Chondrocyte (in vitro differentiated cells): ENCODE results near the gene GSS. TPM values are rescaled to one million over a fixed set of nuclear protein-coding genes. Genes with fewer than 3 reads are reported as not detected.

Source experiments
- DNase-seq: peaks from one replicate; pipeline ENCODE4 v3.0.0; 2021; ENCODE audit warnings: mixed read lengths, low spot score
- H3K27ac Mint-ChIP-seq: one replicate; pipeline ENCODE4 v1.8.0; 2021; ENCODE audit warnings: mild to moderate bottlenecking, moderate library complexity, mixed read lengths; ENCODE audit not compliant: unreplicated experiment
- H3K27me3 Mint-ChIP-seq: 2 replicates; pipeline ENCODE4 v1.8.0; 2021; ENCODE audit warnings: low read depth, mixed read lengths
- H3K36me3 Mint-ChIP-seq: 2 replicates; pipeline ENCODE4 v1.8.0; 2021; ENCODE audit warnings: low read depth, mixed read lengths
- H3K4me1 Mint-ChIP-seq: 2 replicates; pipeline ENCODE4 v1.8.0; 2021; ENCODE audit warnings: low read depth, mild to moderate bottlenecking, mixed read lengths
- H3K4me3 Mint-ChIP-seq: one replicate; pipeline ENCODE4 v1.8.0; 2021; ENCODE audit warnings: mild to moderate bottlenecking, moderate library complexity, mixed read lengths; ENCODE audit not compliant: unreplicated experiment
- H3K9me3 Mint-ChIP-seq: 2 replicates; pipeline ENCODE4 v1.8.0; 2021; ENCODE audit warnings: low read depth, mixed read lengths
- total RNA-seq: library from RNA; stranded (reverse); gene quantifications from 3 replicates; pipeline ENCODE4 v1.2.1, GENCODE V29; 2021
- TF ChIP-seq, protein P1 (sequence below): fragments of 200-600 bp; sonication (generic); IDR thresholded peaks from 2 replicates; pipeline ENCODE4 v1.5.0; 2021; ENCODE audit warnings: antibody characterized with exemption, mild to moderate bottlenecking, moderate library complexity

The GSS gene
- total RNA-seq, 1 donor from 2014 or later: 57.3 TPM

DNA sequence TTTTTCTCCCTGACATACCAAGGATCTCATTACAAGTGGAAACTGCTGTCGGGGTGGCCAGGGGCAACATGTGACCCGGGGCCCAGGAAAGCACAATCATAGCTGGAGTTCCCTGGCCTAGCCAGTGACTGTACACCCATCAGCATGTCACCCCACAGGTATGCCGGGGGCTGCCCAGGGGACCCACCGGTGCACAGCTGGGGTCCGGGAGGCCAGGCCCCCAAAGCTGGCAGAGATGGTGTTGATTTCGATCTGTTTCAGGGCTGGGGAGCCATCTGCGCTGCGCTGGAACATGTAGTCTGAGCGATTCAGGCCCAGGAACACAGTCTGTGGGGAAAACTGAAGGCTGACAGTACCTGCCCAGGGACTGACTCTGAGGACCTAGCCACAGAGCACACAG is 13.3 kb downstream of the GSS start:
- Mint-ChIP-seq H3K27ac (no peak overlapping the region), H3K27me3 (no peaks in the 10 kb centered on the region)

DNA sequence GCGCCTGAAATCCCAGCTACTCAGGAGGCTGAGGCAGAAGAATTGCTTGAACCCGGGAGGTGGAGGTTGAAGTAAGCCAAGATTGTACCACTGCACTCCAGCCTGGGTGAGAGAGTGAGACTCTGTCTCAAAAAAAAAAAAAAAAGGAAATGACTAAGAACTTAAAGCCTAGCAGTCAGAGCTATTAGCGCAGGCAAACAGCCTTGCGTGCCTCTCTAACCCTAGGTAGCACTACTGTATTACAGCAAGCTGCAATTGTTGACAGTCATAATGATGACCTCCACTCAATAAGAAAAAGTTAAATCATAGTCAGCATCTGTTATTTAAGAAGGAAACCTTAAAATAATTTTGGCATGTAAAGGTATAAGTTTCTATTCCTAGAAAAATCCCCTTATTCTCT is 14.4 kb downstream of the GSS start:
- Mint-ChIP-seq H3K27me3 (no peaks in the 10 kb centered on the region), H3K9me3 (no peaks in the 10 kb centered on the region), H3K4me3 (no peak overlapping the region), H3K27ac (no peak overlapping the region), H3K4me1 (no peaks in the 10 kb centered on the region), H3K36me3 (peaks cover 56% of the 10 kb centered on the region)
- TF ChIP-seq, protein P1, sequence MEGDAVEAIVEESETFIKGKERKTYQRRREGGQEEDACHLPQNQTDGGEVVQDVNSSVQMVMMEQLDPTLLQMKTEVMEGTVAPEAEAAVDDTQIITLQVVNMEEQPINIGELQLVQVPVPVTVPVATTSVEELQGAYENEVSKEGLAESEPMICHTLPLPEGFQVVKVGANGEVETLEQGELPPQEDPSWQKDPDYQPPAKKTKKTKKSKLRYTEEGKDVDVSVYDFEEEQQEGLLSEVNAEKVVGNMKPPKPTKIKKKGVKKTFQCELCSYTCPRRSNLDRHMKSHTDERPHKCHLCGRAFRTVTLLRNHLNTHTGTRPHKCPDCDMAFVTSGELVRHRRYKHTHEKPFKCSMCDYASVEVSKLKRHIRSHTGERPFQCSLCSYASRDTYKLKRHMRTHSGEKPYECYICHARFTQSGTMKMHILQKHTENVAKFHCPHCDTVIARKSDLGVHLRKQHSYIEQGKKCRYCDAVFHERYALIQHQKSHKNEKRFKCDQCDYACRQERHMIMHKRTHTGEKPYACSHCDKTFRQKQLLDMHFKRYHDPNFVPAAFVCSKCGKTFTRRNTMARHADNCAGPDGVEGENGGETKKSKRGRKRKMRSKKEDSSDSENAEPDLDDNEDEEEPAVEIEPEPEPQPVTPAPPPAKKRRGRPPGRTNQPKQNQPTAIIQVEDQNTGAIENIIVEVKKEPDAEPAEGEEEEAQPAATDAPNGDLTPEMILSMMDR: no peak
- DNase-seq: no peak

More for the DNA sequence above, 13.3 kb downstream of the GSS start:
- TF ChIP-seq, protein P1: no peak
- peaks cover 54% of the 10 kb centered on the region for H3K36me3 Mint-ChIP-seq
- no peaks in the 10 kb centered on the region for H3K4me1 Mint-ChIP-seq
- no peaks in the 10 kb centered on the region for H3K9me3 Mint-ChIP-seq
- H3K4me3 Mint-ChIP-seq: no peak overlapping the region
- DNase-seq: no peak

DNA sequence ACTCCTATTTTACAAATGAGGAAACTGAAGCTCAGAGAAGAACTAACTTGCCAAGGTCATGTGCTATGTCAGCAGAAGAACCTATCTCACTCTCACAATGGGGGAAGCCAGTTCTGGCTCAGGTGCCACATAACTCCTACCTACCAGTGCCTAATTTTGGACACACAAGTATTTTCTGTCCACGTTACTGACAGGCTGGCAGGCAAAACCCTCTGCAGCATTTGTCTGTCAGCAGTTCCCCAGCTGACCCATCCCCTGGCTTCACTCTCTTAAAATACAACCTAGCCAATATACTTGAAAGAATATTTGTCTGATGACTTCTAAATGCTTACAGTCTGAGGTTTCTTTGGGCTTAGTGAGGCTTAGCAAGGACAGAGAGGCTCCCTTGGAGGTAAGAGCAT is 15.5 kb downstream of the GSS start:
- Mint-ChIP-seq H3K4me3 (no peak overlapping the region), H3K36me3 (peaks cover 53% of the 10 kb centered on the region), H3K27me3 (no peaks in the 10 kb centered on the region), H3K27ac (no peak overlapping the region), H3K4me1 (no peaks in the 10 kb centered on the region), H3K9me3 (no peaks in the 10 kb centered on the region)
- DNase-seq: no peak
- TF ChIP-seq, protein P1: no peak

DNA sequence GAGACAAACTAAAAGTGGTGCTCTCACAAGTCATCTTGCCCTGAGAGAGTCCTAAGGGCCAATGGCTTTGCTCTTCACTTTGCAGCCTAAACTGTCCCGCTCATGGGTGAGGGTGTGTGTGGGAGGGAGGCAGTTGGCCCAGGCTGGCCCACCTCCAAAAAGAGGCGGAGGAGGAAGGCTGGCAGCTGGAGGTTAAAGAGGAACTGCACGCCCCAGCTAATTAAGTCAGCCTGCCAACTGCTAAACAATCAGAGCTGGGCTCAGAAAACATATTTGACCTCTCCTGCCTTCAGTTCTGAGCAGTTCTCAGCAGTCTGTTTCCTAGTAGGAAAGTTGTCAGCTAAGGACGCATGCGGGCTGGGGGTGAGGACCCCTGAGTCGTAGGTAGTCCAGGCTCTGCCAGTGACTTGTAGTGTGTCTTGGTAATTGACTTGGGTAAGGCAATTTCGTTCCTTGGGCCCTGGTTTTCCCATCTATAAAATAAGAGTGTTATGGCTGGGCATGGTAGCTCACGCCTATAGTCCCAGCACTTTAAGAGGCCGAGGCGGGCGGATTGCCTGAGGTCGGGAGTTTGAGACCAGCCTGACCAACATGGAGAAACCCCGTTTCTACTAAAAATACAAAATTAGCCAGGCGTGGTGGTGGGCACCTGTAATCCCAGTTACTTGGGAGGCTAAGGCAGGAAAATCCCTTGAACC is 17.0 kb downstream of the GSS start:
- TF ChIP-seq, protein P1: no peak
- Mint-ChIP-seq H3K36me3 (peaks cover 51% of the 10 kb centered on the region), H3K27me3 (no peaks in the 10 kb centered on the region), H3K4me1 (no peaks in the 10 kb centered on the region), H3K4me3 (no peak overlapping the region), H3K27ac (no peak overlapping the region), H3K9me3 (no peaks in the 10 kb centered on the region)
- DNase-seq: no peak

DNA sequence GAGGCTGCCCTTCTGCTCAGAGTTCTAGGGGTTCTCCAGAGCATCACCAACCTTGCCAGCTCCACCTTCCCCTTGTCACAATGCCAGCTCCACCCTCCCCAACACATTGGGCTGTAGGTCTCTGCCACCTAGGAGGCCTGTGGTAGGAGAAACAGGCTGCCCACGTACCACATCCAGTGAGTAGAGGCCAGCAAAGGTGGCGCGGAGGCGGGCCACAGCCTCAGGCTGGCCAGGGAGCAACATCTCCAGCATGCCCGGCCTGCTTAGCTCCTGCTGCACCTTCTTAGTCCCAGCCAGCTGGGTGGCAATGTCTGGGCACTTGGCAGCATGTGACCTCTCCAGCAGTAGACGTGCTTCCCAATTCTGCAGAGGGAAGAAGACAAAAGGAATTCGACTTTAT is 23.8 kb downstream of the GSS start:
- Mint-ChIP-seq H3K27ac (no peak overlapping the region), H3K27me3 (no peaks in the 10 kb centered on the region), H3K9me3 (no peaks in the 10 kb centered on the region), H3K36me3 (peaks cover 51% of the 10 kb centered on the region), H3K4me1 (peaks cover 4% of the 10 kb centered on the region), H3K4me3 (no peak overlapping the region)
- TF ChIP-seq, protein P1: no peak
- DNase-seq: no peak
